ENCODE data around the gene TLE3.

DNA sequence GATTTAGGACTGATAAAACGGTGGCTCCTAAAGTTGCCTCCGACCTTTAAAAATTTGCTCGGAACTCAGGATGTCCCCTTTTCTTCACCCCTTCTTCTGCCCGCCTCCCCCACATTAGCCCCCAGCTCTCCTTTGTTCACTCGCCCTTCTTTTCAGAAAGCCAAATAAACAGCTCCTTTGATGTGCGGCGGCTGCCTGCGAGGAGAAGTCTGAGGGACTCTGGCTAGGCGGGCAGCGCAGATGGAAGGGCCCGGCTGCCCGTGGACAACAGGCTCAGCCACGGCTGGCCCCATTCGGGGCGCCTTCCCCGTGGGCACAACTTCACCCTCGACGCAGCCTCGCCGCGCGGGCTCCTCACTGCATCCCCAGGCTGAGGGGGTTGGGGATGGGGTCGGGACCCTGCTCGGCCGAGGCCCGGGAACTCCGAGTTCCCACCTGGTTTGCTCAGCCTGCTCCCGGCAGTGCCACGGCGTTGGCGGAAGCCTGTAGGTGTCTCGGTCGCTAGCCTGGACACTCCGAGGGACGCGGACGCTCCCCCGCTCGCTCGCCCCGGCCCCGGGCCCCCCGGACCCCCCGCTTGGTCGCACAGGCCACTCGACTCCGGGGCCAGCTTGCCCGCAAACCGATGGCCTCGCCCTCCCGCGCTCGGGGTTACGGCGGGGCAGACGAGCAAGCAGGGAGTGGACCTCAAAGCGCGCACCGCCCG is 897 bp upstream of the TLE3 start:
- TF ChIP-seq, protein P1, sequence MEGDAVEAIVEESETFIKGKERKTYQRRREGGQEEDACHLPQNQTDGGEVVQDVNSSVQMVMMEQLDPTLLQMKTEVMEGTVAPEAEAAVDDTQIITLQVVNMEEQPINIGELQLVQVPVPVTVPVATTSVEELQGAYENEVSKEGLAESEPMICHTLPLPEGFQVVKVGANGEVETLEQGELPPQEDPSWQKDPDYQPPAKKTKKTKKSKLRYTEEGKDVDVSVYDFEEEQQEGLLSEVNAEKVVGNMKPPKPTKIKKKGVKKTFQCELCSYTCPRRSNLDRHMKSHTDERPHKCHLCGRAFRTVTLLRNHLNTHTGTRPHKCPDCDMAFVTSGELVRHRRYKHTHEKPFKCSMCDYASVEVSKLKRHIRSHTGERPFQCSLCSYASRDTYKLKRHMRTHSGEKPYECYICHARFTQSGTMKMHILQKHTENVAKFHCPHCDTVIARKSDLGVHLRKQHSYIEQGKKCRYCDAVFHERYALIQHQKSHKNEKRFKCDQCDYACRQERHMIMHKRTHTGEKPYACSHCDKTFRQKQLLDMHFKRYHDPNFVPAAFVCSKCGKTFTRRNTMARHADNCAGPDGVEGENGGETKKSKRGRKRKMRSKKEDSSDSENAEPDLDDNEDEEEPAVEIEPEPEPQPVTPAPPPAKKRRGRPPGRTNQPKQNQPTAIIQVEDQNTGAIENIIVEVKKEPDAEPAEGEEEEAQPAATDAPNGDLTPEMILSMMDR (IDR thresholded peaks at IDR 0.05; ENCODE audit: insufficient read depth, low read length, poor library complexity, severe bottlenecking): no peak
- no peak for TF ChIP-seq EZH2phosphoT487 (conservative IDR thresholded peaks at IDR 0.05; ENCODE audit: low read length)
